Measurements from ENCODE around the gene FBXW10. TPM values are rescaled to one million over a fixed set of nuclear protein-coding genes. Genes with fewer than 3 reads are reported as not detected.
"Not testable (repeated sequence)": the region's sequence is repeated elsewhere in the genome, so short reads cannot be mapped to it uniquely, and the experiment has no call there.

The FBXW10 gene, protein sequence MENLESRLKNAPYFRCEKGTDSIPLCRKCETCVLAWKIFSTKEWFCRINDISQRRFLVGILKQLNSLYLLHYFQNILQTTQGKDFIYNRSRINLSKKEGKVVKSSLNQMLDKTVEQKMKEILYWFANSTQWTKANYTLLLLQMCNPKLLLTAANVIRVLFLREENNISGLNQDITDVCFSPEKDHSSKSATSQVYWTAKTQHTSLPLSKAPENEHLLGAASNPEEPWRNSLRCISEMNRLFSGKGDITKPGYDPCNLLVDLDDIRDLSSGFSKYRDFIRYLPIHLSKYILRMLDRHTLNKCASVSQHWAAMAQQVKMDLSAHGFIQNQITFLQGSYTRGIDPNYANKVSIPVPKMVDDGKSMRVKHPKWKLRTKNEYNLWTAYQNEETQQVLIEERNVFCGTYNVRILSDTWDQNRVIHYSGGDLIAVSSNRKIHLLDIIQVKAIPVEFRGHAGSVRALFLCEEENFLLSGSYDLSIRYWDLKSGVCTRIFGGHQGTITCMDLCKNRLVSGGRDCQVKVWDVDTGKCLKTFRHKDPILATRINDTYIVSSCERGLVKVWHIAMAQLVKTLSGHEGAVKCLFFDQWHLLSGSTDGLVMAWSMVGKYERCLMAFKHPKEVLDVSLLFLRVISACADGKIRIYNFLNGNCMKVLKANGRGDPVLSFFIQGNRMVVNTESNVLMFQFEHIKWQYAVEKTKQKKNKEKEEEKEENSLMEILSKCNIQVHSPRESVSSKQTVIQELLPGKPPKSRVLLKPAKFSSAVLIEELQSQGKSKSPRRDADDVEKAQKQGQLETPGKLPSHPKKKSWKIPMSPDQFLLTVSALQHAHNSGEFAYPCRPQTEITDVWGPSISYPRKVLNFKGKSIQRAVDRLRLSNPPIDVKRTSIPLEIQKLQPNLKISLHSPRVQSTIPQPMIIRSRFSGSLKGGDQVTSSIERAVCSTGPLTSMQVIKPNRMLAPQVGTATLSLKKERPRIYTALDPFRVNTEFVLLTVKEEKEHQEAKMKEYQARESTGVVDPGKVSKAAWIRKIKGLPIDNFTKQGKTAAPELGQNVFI
- polyA plus RNA-seq (ENCODE audit: insufficient read length in 4 of 4), result 1 to 10 TPM in 1 of 4 donors, under 1 TPM in 3; 0.33 to 1.0 (median 0.83) TPM

DNA sequence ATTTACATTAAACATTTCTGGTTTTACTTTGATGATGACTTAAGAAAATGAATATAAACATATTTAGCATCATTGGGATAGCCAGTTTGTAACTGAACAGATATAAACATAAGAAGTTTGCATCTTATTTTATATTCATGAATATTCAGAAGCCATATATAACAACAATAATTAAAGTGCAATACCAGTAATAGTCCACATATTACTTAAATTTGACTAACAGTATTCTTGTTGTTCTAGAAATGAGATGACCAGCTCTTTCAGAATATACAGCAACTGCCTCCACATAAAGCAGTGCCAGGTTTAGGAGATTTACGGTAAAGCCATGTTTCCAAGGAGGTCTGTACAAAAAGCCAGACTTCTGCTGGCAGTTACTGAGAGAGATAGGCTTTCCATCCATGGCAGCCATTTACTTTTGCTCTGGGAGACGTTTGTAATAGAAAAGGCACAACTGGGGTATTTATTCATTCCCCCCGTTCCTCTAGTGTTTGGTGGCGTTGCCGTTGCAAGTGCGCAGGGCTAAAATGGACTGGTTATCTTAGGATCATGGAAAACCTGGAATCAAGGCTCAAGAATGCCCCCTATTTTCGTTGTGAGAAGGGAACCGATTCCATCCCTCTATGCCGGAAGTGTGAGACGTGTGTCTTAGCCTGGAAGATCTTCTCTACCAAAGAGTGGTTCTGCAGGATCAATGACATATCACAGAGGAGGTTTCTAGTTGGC lies at the start of gene FBXW10:
Gene FBXW10, plus strand, starts transcription at position 356 of the 723 bp plus-strand sequence. Its CDS starts 191 bp downstream, at position 547.
- DNase-seq (ENCODE audit: low read depth in 4 of 4, low spot score in 2 of 4), result not testable (repeated sequence)

DNA sequence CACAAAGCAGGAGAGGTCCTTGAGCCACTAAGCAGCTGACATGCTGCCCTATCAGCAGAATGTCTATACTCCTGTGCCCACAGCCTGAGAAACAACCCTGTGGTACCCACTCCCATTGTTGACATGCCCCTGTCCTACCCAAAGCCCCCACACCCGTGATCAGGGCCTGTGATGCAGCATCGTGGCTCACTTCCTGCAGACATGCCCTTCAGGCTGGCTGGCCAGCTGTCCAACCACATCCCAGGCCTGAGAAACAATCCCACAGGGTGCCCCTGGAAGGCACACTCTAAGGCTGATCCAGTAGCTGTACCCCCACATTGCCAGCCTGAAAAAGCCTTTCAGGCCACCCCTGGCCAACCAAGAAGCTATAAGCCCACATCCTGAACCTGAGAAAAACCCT lies 48.7 kb upstream of the FBXW10 start:
- DNase-seq (ENCODE audit: low read depth in 4 of 4, low spot score in 2 of 4), result not testable (repeated sequence)

DNA sequence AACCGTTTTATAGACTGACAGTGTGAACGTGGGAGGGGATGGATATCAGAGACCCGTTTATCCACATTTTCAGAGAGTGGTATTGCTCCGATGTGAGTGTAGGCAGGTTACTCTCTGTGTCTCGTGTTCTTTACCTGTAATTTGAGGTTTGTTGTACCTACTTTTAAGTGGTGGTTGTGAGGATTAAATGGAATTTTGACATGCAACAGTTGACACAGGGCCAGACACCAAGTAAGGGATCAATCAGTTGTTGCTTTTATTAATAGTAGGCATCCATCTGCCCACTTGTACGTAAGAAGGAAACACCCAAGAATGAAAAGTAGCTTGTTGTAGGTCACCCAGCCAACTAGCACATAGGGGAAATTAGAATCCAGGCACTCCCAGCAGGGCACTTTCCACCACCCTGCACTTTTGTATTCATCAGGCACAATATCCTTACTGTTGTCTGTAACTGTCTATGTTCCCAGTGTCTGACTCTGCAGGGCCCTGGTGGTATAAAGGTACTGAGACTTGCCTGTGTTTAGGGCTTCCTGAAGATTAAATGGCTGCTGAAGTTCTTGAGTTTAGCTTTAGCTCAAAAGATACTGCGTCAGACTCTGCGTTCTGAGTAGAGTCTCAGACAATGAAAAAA lies 45.3 kb upstream of the FBXW10 start:
- DNase-seq (ENCODE audit: low read depth in 4 of 4, low spot score in 2 of 4), result not testable (repeated sequence)

DNA sequence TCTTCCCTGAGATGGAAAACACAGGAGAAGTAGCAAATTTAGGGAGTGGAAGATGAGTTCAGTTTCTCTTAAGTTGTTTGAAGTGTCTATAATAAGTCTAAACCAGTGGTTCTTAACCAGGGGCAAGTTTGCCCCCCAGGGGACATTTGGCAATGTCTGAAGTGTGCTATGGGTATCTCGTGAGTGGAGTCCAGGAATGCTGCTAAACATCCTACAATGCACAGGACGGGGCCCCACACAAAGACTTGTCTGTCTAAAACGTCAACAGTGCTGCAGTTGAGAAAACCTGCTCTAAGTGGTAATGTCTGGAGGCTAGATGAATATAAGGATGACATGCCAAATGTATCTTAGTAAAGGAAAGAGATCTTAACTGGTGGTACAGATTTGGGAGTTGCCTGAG lies 37.9 kb upstream of the FBXW10 start:
- DNase-seq (ENCODE audit: low read depth in 4 of 4, low spot score in 2 of 4), result not testable (repeated sequence)

DNA sequence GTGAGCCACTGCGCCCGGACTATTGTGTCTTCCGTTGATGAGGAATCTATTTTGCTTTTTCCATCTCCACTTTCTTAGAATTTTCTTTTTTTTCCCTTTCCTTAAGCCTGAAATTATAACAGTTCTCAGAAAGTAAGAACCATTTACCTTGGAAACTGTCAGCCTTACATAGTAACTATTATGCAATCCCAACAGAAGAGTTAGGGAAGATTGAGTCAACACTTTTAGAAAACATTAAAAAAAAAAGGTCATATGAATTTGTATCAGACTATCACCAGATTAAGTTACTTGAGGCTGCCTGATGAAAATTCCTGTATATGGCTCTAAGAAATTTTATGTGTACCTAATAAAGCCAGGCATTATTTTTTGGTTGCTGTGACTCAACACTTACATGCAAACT lies 35.6 kb upstream of the FBXW10 start:
- not testable (repeated sequence) for DNase-seq (ENCODE audit: low read depth in 4 of 4, low spot score in 2 of 4)

DNA sequence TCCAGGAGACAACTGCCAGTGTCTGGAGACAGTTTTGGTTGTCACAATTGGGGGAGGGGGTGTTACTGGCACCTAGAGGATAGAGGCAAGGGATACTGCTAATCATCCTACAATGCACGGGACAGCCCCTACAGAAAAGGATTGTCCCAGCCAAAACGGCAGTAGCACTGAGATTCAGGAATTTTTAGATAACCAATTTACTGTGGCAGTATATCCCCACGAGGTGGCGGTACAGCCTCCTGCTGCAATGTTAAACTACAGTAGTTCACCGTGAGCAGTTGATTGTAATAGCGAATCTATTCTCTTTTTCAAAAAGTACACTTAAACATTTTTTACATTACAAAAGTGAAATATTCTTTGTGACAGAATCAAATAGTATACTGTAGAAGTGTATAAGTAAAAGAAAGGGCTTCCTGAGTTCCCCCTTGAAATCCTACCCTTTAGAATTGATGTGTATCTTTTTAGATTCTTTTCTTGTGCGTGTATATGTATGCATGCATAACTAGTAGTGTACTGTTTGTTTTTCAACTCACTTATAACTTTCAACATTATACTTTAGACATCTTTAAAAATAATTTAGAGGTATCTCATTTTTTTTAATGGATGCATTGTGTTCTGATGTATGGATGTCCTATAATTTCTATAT lies 31.4 kb upstream of the FBXW10 start:
- peak in 1 of 4 donors; percentile 50 for DNase-seq (ENCODE audit: low read depth in 4 of 4, low spot score in 2 of 4)

DNA sequence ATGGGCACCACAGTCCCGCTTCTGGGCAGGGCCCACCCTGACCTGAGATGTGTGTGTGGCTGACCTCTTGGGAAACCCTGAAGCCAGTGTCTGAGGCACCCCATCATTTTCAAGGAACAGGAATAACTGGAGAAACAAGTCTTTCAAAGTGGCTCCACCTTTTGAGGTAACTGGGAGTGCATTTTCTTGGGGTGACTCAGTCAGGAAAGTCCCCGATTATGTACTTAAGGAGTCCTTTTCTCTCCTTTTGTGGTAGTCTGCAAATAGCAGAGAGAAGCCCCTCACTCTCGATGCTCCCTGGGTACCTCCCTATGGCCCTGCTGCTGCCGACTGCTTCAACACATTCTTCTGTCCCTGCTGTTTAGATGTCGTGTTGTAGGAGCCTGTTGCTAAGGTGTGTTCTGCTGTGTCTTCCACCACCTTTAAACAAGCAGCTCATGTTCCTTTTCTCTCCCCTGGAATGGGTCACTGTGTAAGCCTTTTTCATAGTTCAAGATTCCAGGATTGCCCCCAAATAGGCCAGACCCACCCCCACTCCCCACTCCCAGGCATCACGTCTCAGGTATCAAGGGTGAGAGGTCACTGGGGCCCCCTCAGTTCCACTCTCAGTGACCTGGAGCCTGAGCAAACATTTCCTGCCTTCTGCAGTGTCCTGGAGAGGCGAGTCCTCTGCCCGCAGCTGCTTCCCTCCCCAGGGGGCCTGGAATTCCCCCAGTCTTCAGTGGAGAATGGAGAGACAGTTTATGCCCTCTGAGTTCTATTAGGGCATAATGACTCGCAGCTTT lies 25.0 kb upstream of the FBXW10 start:
- peak in 1 of 4 donors; percentile 4 for DNase-seq (ENCODE audit: low read depth in 4 of 4, low spot score in 2 of 4)

DNA sequence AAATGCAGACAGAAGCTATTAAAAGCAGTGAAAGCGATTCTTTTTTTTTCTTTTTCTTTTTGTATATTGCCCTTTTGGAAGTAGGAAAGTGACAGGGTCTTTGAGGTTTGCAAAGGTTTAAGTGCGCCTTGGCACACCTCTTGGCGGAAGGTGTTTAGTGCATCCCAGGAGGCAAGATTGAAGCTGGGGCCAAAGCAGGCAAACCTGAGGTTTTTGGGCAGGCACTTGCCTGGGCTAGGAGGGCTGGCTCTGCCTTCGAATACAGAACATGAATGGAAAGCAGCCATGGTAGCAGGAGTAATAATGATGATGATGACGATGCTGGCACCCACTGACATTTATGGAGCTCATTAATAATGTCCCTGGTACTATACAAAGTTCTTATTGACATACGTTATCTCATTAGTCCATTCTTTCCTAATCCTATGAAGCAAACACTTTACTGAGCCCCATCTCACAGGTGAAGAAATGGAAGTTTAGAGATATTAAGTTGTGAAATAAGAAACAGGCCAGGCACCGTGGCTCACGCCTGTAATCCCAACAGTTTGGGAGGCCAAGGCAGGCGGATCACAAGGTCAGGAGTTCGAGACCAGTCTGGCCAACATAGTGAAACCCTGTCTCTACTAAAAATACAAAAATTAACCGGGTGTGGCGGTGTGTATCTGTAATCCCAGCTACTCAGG lies 24.3 kb upstream of the FBXW10 start:
- DNase-seq (ENCODE audit: low read depth in 4 of 4, low spot score in 2 of 4), result not testable (repeated sequence)

DNA sequence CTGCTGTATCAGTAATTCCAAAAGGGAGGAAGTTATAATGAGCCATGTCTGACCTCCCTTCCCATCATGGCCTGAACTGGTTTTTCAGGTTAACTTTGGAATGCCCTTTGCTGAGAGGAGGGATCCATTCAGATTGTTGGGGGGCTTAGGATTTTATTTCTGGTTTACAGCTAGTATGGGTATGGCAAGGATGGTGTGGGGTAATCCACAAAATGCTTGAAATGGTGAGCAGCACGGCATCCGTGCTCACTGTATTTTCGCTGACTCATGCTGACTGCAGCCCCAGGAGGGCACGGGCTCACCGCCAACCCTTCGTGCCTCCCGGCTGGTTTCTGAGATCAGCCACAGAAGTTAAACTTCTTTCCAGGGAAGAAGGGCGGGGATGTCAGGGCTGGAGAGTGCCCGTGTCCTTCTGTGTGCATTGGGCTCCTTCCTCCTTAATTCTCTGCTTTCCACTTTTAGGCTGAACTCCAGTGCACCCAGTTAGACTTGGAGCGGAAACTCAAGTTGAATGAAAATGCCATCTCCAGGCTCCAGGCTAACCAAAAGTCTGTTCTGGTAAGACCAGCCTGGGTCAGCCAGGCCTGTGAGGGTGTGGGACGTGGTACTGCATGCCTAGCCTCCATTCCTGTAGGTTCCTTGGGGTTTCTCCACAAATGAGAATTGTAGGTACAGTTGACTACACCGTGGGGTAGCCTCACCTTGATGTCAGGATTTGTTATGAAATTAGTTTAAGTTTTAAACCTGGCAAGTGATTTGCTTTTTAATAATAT lies 21.9 kb upstream of the FBXW10 start:
- DNase-seq (ENCODE audit: low read depth in 4 of 4, low spot score in 2 of 4), result not testable (repeated sequence)

DNA sequence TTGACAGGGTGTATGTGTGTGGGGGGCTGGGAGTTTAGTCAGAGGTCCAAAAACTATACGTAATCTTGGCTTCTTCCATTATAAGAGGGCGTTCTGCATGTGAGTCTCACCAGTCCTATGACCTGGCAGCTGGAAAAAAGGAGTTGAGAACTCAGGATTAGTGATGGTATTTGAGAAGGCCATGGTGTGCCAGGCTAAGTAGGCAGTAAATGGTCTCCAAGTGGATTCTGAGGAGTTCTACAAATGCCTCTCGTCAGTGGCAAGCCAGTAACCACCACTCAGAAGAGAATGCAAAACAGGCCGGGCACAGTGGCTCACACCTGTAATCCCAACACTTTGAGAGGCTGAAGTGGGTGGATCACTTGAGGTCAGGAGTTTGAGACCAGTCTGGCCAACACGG lies 21.2 kb upstream of the FBXW10 start:
- DNase-seq (ENCODE audit: low read depth in 4 of 4, low spot score in 2 of 4), result not testable (repeated sequence)

DNA sequence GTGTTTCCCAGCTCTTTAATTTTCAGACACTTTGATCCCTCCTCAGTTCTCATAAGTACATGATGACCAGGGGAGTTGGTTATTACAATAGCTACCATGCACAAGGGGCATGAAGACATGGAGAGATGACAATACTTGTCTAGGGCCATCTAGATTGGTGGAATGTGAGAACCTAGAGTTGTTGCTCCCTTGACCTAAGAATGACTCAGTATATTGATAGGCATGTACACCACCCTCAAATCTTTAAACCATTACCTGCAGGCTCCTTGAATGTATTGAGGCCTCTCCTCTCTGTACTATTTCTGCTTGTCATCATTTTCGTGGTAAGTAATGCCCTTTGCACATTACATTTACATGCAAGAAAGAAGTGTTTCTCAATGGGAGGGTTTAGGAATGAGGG lies 20.3 kb upstream of the FBXW10 start:
- not testable (repeated sequence) for DNase-seq (ENCODE audit: low read depth in 4 of 4, low spot score in 2 of 4)

DNA sequence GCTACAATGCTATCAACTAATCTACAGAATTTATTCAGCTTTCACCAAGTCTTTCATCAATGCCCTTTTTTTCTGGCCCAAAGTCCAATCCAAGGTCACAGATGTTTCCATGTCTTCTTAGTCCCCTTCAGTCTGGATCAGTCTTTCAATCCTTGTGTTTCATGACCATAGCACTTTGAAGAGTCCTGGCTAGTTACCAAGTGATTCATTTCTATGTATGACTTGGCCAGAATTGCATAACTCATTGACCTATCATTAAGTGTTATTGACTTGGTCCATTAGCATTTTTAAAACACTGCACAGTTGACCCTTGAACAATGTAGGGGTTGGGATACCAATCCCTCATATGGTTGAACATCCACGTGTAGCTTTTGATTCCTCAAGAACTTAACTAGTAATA lies 11.4 kb upstream of the FBXW10 start:
- not testable (repeated sequence) for DNase-seq (ENCODE audit: low read depth in 4 of 4, low spot score in 2 of 4)

DNA sequence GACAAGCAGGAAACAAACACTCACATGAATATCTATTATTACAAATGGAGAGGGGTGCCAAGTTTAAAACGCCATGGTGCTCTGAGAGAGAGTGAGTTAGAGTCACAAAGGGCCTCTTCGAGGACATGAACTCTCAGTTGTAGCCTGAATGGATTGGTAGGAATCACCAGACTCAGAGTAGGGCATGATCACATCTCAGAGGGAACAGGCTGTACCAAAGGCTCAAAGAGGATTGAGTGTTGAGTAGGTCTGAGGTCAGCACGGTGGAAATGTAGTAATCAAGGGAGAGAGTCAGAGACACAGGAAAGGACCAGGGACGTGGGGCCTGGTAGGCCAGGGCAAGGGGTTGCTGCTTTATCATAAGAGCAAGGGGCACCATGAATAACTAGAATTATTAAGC lies 10.5 kb upstream of the FBXW10 start:
- DNase-seq (ENCODE audit: low read depth in 4 of 4, low spot score in 2 of 4), result not testable (repeated sequence)

DNA sequence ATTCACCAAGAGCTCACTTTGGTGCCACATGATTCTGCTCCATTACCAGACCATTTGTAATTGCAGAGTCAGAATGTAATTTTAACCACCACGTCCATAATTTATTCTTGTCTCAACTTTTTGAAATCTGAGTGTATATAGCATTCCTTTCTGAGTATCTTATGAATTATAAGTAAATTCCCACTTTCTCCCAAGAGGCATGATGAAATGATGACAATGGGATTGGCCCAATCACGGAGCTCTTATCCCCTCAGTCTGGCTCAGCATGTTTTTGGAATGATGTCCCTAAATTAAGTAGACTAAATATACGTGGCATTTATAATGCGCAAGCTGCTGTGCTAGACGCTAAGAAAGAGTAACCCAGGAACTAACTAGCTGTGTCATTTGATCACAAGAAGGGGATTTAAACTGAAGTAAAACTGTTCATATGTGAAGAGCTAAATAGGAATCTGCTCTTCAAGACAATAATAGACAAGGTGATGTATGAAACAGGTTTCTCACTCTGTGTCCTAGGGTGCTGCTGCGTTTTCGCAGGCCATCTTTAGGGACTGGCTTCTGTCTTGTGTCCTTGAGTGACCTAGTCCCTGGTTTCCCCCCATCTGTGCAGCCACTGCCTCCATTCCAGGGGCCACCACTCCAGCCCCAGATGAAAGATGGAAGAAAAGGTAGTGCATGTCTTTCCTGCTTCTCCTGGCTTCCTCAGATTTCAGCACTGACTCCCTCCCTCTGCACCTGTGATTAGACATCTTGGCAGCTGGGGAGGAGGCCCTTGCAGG lies 4.0 kb upstream of the FBXW10 start:
- not testable (repeated sequence) for DNase-seq (ENCODE audit: low read depth in 4 of 4, low spot score in 2 of 4)

DNA sequence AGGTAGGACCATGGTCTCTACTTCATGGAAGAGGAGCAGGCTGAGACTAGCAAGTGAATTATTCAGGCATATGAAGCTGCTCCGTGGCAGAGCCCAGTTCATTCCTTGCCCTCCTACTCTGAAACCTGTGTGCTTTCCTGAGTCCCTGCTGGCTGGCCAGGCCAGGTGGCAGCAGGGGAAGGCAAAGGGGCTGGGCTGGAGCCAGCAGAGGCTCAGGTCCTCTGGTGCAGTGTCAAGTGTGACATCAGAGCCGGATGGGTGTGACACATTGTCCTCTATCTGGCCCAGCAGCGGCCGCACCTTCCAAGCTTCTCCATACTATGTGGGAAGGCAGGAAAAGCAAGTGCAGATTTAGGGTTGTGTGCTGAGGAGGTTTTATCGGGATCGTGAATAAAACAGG lies 2.6 kb upstream of the FBXW10 start:
- not testable (repeated sequence) for DNase-seq (ENCODE audit: low read depth in 4 of 4, low spot score in 2 of 4)

DNA sequence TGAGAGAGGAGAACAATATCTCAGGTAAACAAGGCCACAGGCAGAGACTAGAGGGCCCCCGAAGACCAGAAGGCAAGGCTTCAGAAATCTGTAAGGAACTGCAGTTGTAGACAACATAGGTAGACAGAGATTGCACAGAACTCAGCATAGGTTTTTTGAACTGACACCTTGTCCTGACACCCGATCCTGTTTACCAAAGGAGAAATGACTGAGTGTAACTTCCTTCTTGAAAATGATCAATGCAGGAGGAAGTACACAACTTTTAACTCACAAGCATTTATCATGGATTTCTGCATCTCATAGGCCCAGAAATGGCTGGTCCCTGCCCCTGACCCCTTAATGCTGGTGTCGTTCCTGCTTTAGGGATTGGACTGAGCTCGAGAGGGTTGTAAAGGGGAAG lies 872 bp downstream of the FBXW10 start:
- DNase-seq (ENCODE audit: low read depth in 4 of 4, low spot score in 2 of 4), result not testable (repeated sequence)

Measured in left renal cortex interstitium (tissue), 4 donors.